ENCODE measurements around the gene SHISAL2A.
A peak's percentile ranks its signal among the peaks of the same experiment; 100 is the strongest.

SHISAL2A gene

DNA sequence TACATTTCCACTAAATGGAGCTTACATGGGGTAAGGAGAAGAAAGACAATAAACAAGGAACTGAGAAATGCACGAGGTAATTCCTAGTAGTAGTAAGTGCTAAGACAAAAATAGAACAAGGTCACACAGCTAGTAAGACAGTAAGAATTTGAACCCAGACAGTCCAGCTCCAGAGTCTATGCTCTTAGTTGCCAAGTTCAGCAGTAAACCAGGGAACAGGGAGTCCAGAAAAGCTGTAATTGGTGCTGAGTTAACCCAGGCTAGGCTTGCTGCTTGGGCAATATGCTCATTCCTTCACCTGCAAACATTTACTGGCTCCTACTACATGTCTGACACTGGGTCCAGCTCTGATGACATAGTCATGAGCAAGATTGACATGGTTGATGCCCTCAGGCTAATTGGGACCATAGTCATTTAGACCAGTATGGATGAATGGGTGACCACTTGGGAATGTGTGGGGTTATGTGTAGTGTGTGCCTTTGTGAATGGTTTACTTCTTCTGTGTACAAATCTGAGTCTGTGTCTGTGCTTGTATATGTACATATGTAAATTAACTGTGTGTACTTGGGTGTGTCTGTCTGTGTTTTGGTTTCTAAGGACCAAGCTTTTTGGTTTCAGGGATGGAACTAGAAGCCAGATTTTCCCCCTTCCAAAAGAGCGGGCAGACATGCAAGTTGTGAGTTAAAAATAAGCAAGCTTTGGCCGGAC is 28.8 kb upstream of the SHISAL2A start:
- no peak overlapping the region for H3K4me3 ChIP-seq (ENCODE audit: low read length)
- H3K56ac ChIP-seq (ENCODE audit: low read length): no peak overlapping the region
- H3K23ac ChIP-seq (ENCODE audit: low read length): no peak overlapping the region
- no peak overlapping the region for H3K27ac ChIP-seq (ENCODE audit: low read depth, low read length)
- H3K79me1 ChIP-seq (ENCODE audit: low read length): no peaks in the 10 kb centered on the region
- H3K36me3 ChIP-seq (ENCODE audit: control insufficient read depth, insufficient read depth, low read length): no peaks in the 10 kb centered on the region
- no peak overlapping the region for H3K4me2 ChIP-seq (ENCODE audit: low read length)
- H3K4ac ChIP-seq (ENCODE audit: low read depth, low read length): no peak overlapping the region
- no peak for DNase-seq
- H3K9ac ChIP-seq (ENCODE audit: low read length): no peak overlapping the region
- H3K4me1 ChIP-seq (ENCODE audit: control insufficient read depth, low read depth, low read length): peaks cover 7% of the 10 kb centered on the region
- H3K79me2 ChIP-seq (ENCODE audit: control insufficient read depth, insufficient read depth, low read length): no peaks in the 10 kb centered on the region
- H4K8ac ChIP-seq (ENCODE audit: low read depth, low read length): no peak overlapping the region
- no peak overlapping the region for H2BK5ac ChIP-seq (ENCODE audit: low read length)
- no peak overlapping the region for H4K5ac ChIP-seq (ENCODE audit: low read length)
- H2BK120ac ChIP-seq (ENCODE audit: low read depth, low read length): no peak overlapping the region
- H3K27me3 ChIP-seq (ENCODE audit: insufficient read depth, low read length, poor library complexity): no peaks in the 10 kb centered on the region
- H2AK5ac ChIP-seq (ENCODE audit: low read length): no peak overlapping the region
- no CpG with 5 or more reads among the region's 3 CpGs for WGBS (ENCODE audit: extremely low coverage, insufficient coverage, low lambda C conversion rate)
- no peak overlapping the region for H3K18ac ChIP-seq (ENCODE audit: low read length)
- H2BK15ac ChIP-seq (replicated peaks; ENCODE audit: low read depth): no peak overlapping the region

DNA sequence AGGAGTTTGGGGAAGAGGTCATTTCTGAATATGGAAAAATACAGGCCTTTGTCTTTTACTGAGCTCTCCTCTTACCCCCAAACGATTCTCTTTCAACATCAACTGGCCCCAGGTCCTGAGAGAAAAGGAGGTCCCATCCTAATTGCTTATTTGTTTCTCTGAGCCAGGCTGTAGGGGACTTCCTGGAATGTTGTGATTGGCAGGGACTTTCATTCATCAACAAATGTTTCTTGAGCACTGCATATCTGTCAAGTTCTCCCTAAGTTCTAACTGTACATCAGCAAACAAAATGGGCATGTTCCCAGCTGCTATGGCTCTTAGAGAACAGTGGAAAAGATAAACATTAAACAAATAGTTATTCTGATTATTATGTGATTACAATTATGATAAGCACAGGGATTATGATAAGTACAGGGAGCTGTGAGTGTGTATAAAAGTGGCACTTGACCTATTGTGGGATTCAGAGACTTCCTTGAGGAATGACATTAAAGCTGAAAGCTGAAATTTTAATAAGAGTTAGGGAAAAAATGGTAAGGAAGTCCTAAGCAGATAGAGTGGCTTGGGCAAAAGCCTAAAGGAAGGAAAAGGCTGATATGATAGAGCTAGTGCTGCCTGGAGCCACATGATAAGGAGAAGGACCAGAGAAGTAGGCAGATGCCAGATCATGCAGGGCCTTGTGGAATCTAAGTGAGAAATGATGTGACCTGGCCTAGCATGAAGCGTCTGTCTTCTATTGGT is 19.2 kb upstream of the SHISAL2A start:
- peak; percentile 59 for DNase-seq
- H3K27ac ChIP-seq (ENCODE audit: low read depth, low read length): peak overlapping the region; percentile 5

DNA sequence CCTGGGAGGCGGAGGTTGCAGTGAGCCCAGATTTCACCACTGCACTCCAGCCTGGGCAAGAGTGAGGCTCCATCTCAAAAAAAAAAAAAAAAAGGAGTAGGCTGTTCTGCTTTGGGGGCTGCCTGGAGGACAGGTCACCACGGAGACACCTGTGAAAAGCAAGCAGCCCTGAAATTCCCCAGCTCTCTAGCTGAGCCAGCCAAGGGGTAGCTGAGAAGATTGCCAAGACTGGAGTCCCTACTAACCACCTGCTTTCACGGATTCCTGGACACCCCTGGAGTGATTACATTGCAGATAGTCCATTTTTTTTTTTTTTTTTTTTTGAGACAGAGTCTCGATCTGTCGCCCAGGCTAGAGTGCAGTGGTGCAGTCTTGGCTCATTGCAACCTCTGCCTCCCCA is 18.3 kb upstream of the SHISAL2A start:
- no CpG with 5 or more reads among the region's 5 CpGs for WGBS (ENCODE audit: extremely low coverage, insufficient coverage, low lambda C conversion rate)
- Histone ChIP-seq H3K18ac (ENCODE audit: low read length) (no peak overlapping the region), H2BK120ac (ENCODE audit: low read depth, low read length) (no peak overlapping the region), H4K5ac (ENCODE audit: low read length) (no peak overlapping the region), H4K8ac (ENCODE audit: low read depth, low read length) (no peak overlapping the region), H2BK5ac (ENCODE audit: low read length) (no peak overlapping the region), H3K4ac (ENCODE audit: low read depth, low read length) (no peak overlapping the region), H2AK5ac (ENCODE audit: low read length) (no peak overlapping the region), H3K79me1 (ENCODE audit: low read length) (no peaks in the 10 kb centered on the region), H3K27ac (ENCODE audit: low read depth, low read length) (no peak overlapping the region), H3K56ac (ENCODE audit: low read length) (no peak overlapping the region), H3K4me3 (ENCODE audit: low read length) (no peak overlapping the region), H3K4me2 (ENCODE audit: low read length) (no peak overlapping the region), H3K79me2 (ENCODE audit: control insufficient read depth, insufficient read depth, low read length) (no peaks in the 10 kb centered on the region), H3K23ac (ENCODE audit: low read length) (no peak overlapping the region), H2BK15ac (replicated peaks; ENCODE audit: low read depth) (no peak overlapping the region), H3K9ac (ENCODE audit: low read length) (no peak overlapping the region), H3K27me3 (ENCODE audit: insufficient read depth, low read length, poor library complexity) (no peaks in the 10 kb centered on the region), H3K36me3 (ENCODE audit: control insufficient read depth, insufficient read depth, low read length) (no peaks in the 10 kb centered on the region), H3K4me1 (ENCODE audit: control insufficient read depth, low read depth, low read length) (peaks cover 9% of the 10 kb centered on the region)
- no peak for DNase-seq

More for the DNA sequence above, 19.2 kb upstream of the SHISAL2A start:
- WGBS (ENCODE audit: extremely low coverage, insufficient coverage, low lambda C conversion rate): no CpG with 5 or more reads among the region's 2 CpGs
- Histone ChIP-seq H3K4me2 (ENCODE audit: low read length) (no peak overlapping the region), H3K27me3 (ENCODE audit: insufficient read depth, low read length, poor library complexity) (no peaks in the 10 kb centered on the region), H4K5ac (ENCODE audit: low read length) (no peak overlapping the region), H3K4me3 (ENCODE audit: low read length) (no peak overlapping the region), H3K9ac (ENCODE audit: low read length) (no peak overlapping the region), H3K23ac (ENCODE audit: low read length) (no peak overlapping the region), H4K8ac (ENCODE audit: low read depth, low read length) (no peak overlapping the region), H2AK5ac (ENCODE audit: low read length) (no peak overlapping the region), H3K79me1 (ENCODE audit: low read length) (no peaks in the 10 kb centered on the region), H3K4ac (ENCODE audit: low read depth, low read length) (no peak overlapping the region), H2BK120ac (ENCODE audit: low read depth, low read length) (no peak overlapping the region), H3K79me2 (ENCODE audit: control insufficient read depth, insufficient read depth, low read length) (no peaks in the 10 kb centered on the region), H3K18ac (ENCODE audit: low read length) (no peak overlapping the region), H2BK15ac (replicated peaks; ENCODE audit: low read depth) (no peak overlapping the region), H3K36me3 (ENCODE audit: control insufficient read depth, insufficient read depth, low read length) (no peaks in the 10 kb centered on the region), H3K4me1 (ENCODE audit: control insufficient read depth, low read depth, low read length) (peaks cover 9% of the 10 kb centered on the region), H2BK5ac (ENCODE audit: low read length) (no peak overlapping the region), H3K56ac (ENCODE audit: low read length) (no peak overlapping the region)

DNA sequence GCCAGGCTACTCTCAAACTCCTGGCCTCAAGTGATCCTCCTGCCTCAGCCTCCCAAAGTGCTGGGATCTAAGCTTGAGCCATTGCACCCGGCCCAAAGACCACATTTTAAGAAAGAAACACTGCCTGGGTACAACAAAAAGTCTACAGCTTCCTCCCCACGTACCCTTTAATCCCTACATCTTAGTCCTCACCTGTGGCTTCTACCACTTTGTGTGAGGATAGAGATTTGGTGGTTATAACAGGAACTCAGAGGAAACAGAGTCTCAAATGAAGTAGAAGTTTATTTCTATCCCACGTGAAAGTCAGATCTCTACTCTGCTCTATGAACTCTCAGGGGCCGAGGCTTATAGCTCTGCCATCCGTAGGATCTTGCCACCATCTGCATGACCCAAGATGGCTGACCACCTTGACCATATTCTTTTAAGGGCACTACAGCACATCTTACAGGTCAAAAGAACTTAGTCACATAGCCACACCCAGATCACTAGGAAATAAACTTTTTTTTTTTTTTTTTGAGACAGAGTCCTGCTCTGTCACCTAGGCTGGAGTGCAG is 17.4 kb upstream of the SHISAL2A start:
- no peak for DNase-seq
- Histone ChIP-seq H3K27ac (ENCODE audit: low read depth, low read length) (no peak overlapping the region), H2AK5ac (ENCODE audit: low read length) (no peak overlapping the region), H2BK15ac (replicated peaks; ENCODE audit: low read depth) (no peak overlapping the region), H3K4ac (ENCODE audit: low read depth, low read length) (no peak overlapping the region), H3K56ac (ENCODE audit: low read length) (no peak overlapping the region), H4K8ac (ENCODE audit: low read depth, low read length) (no peak overlapping the region), H2BK5ac (ENCODE audit: low read length) (no peak overlapping the region), H3K27me3 (ENCODE audit: insufficient read depth, low read length, poor library complexity) (no peaks in the 10 kb centered on the region), H3K4me2 (ENCODE audit: low read length) (no peak overlapping the region), H4K5ac (ENCODE audit: low read length) (no peak overlapping the region), H3K4me3 (ENCODE audit: low read length) (no peak overlapping the region), H3K4me1 (ENCODE audit: control insufficient read depth, low read depth, low read length) (peaks cover 9% of the 10 kb centered on the region), H3K9ac (ENCODE audit: low read length) (no peak overlapping the region), H3K36me3 (ENCODE audit: control insufficient read depth, insufficient read depth, low read length) (no peaks in the 10 kb centered on the region), H3K23ac (ENCODE audit: low read length) (no peak overlapping the region), H3K79me2 (ENCODE audit: control insufficient read depth, insufficient read depth, low read length) (no peaks in the 10 kb centered on the region), H3K79me1 (ENCODE audit: low read length) (no peaks in the 10 kb centered on the region), H3K18ac (ENCODE audit: low read length) (no peak overlapping the region), H2BK120ac (ENCODE audit: low read depth, low read length) (no peak overlapping the region)
- no CpG with 5 or more reads among the region's 5 CpGs for WGBS (ENCODE audit: extremely low coverage, insufficient coverage, low lambda C conversion rate)

DNA sequence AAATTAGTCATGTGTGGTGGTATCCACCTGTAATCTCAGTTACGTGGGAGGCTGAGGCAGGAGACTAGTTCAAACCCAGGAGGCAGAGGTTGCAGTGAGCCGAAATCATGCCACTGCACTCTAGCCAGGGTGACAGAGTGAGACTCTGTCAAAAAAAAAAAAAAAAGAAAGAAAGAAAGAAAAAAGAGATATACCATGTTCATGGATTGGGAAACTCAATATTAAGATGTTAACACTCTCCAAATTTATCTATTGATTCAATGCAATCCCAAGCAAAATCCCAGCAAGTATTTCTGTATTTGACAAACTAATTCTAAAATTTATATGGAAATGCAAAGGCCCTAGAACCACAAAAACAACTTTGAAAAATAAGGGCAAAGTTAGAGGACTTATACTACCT is 11.0 kb upstream of the SHISAL2A start:
- Histone ChIP-seq H4K8ac (ENCODE audit: low read depth, low read length) (no peak overlapping the region), H2BK5ac (ENCODE audit: low read length) (no peak overlapping the region), H2BK120ac (ENCODE audit: low read depth, low read length) (no peak overlapping the region), H3K23ac (ENCODE audit: low read length) (no peak overlapping the region), H3K4me1 (ENCODE audit: control insufficient read depth, low read depth, low read length) (no peaks in the 10 kb centered on the region), H3K27ac (ENCODE audit: low read depth, low read length) (no peak overlapping the region), H4K5ac (ENCODE audit: low read length) (no peak overlapping the region), H3K27me3 (ENCODE audit: insufficient read depth, low read length, poor library complexity) (no peaks in the 10 kb centered on the region), H2AK5ac (ENCODE audit: low read length) (no peak overlapping the region), H2BK15ac (replicated peaks; ENCODE audit: low read depth) (no peak overlapping the region), H3K4me2 (ENCODE audit: low read length) (no peak overlapping the region), H3K36me3 (ENCODE audit: control insufficient read depth, insufficient read depth, low read length) (no peaks in the 10 kb centered on the region), H3K4me3 (ENCODE audit: low read length) (no peak overlapping the region), H3K56ac (ENCODE audit: low read length) (no peak overlapping the region), H3K79me2 (ENCODE audit: control insufficient read depth, insufficient read depth, low read length) (no peaks in the 10 kb centered on the region), H3K4ac (ENCODE audit: low read depth, low read length) (no peak overlapping the region), H3K18ac (ENCODE audit: low read length) (no peak overlapping the region), H3K9ac (ENCODE audit: low read length) (no peak overlapping the region), H3K79me1 (ENCODE audit: low read length) (no peaks in the 10 kb centered on the region)
- no CpG with 5 or more reads among the region's 2 CpGs for WGBS (ENCODE audit: extremely low coverage, insufficient coverage, low lambda C conversion rate)
- DNase-seq: no peak
